NT2/D1 (cell line): ENCODE results near the gene PSMB5.
A peak's percentile ranks its signal among the peaks of the same experiment; 100 is the strongest.
"Not testable (repeated sequence)": the region's sequence is repeated elsewhere in the genome, so short reads cannot be mapped to it uniquely, and the experiment has no call there.

Experiments used
- DNase-seq: peaks from one replicate; pipeline ENCODE4 v3.0.0-alpha.2; 2011; ENCODE audit warnings: low read depth, low spot score
- H3K27me3 ChIP-seq: 2 replicates; pipeline ENCODE4 v1.6.0; 2011; ENCODE audit warnings: mild to moderate bottlenecking; ENCODE audit not compliant: insufficient read length, insufficient read depth
- H3K36me3 ChIP-seq: 2 replicates; pipeline ENCODE4 v1.6.1; 2011; ENCODE audit warnings: mild to moderate bottlenecking, low read length, mixed read lengths; ENCODE audit not compliant: insufficient read depth, insufficient read length
- H3K4me1 ChIP-seq: 2 replicates; pipeline ENCODE4 v1.5.1; 2011; ENCODE audit not compliant: insufficient read depth, insufficient read length
- H3K4me3 ChIP-seq: 2 replicates; pipeline ENCODE4 v1.5.1; 2011; ENCODE audit warnings: low read depth; ENCODE audit not compliant: insufficient read length
- H3K9ac ChIP-seq: 2 replicates; pipeline ENCODE4 v1.6.0; 2011; ENCODE audit warnings: low read depth; ENCODE audit not compliant: insufficient read length
- H3K9me3 ChIP-seq: 2 replicates; pipeline ENCODE4 v1.5.1; 2011; ENCODE audit warnings: mild to moderate bottlenecking, low read length; ENCODE audit not compliant: insufficient read depth
- SUZ12 ChIP-seq: IDR thresholded peaks from 2 replicates; pipeline ENCODE4 v1.6.1; 2011; ENCODE audit not compliant: insufficient read length, insufficient read depth; ENCODE audit errors: extremely low read depth
- YY1 ChIP-seq: IDR thresholded peaks from 2 replicates; pipeline ENCODE4 v1.6.1; 2011; ENCODE audit not compliant: insufficient read length, insufficient read depth
- ZNF274 ChIP-seq: IDR thresholded peaks from 2 replicates; pipeline ENCODE4 v1.6.1; 2011; ENCODE audit warnings: mild to moderate bottlenecking, low read depth, low read length

PSMB5 gene

GRCh38 chr14:23017091-23017490 lies 17.6 kb downstream of the PSMB5 start:
- no peak for TF ChIP-seq ZNF274
- TF ChIP-seq YY1 = no peak
- no peak for TF ChIP-seq SUZ12
- Histone ChIP-seq H3K9me3 (no peaks in the 10 kb centered on the region), H3K4me1 (no peaks in the 10 kb centered on the region), H3K4me3 (no peak overlapping the region), H3K27me3 (no peaks in the 10 kb centered on the region), H3K36me3 (peaks cover 18% of the 10 kb centered on the region), H3K9ac (no peak overlapping the region)
- no peak for DNase-seq

- no peak overlapping the region for H3K9ac ChIP-seq
- DNase-seq = no peak
- no peaks in the 10 kb centered on the region for H3K27me3 ChIP-seq
- H3K36me3 ChIP-seq = peaks cover 4% of the 10 kb centered on the region
- TF ChIP-seq ZNF274 (no peak), YY1 (no peak), SUZ12 (no peak)
- H3K4me1 ChIP-seq = no peaks in the 10 kb centered on the region
- H3K9me3 ChIP-seq = no peaks in the 10 kb centered on the region
- H3K4me3 ChIP-seq = no peak overlapping the region
Measured at GRCh38 chr14:23015618-23016017, 19.1 kb downstream of the PSMB5 start.

- H3K9ac ChIP-seq, H3K9me3 ChIP-seq, H3K27me3 ChIP-seq, H3K36me3 ChIP-seq, H3K4me1 ChIP-seq, DNase-seq, H3K4me3 ChIP-seq: not testable (repeated sequence)
Measured at GRCh38 chr14:23013749-23014054, 21.0 kb downstream of the PSMB5 start.

- TF ChIP-seq ZNF274 = no peak
- no peak for TF ChIP-seq YY1
- TF ChIP-seq SUZ12 = no peak
- Histone ChIP-seq H3K27me3 (no peaks in the 10 kb centered on the region), H3K4me3 (no peak overlapping the region), H3K9me3 (no peaks in the 10 kb centered on the region), H3K9ac (peak overlapping the region; percentile 1), H3K4me1 (no peaks in the 10 kb centered on the region), H3K36me3 (no peaks in the 10 kb centered on the region)
- no peak for DNase-seq
Measured at GRCh38 chr14:23013054-23013748, 21.5 kb downstream of the PSMB5 start.

GRCh38 chr14:23009939-23010726 lies 24.6 kb downstream of the PSMB5 start, which contains the start of gene C14orf93:
TSS of gene C14orf93 (minus strand) at chr14:23010143. CDS start at chr14:22999023, 11,120 bp downstream.
- DNase-seq = peak; percentile 43
- no peaks in the 10 kb centered on the region for H3K27me3 ChIP-seq
- no peaks in the 10 kb centered on the region for H3K36me3 ChIP-seq
- H3K4me3 ChIP-seq = peak within 1 kb of the TSS; percentile 33
- TF ChIP-seq SUZ12 = no peak
- no peak for TF ChIP-seq YY1
- TF ChIP-seq ZNF274 = no peak
- no peaks in the 10 kb centered on the region for H3K4me1 ChIP-seq
- H3K9ac ChIP-seq = peak within 1 kb of the TSS; percentile 29
- no peaks in the 10 kb centered on the region for H3K9me3 ChIP-seq

- Histone ChIP-seq H3K4me3 (peak overlapping the region; percentile 1), H3K9me3 (no peaks in the 10 kb centered on the region), H3K4me1 (no peaks in the 10 kb centered on the region), H3K9ac (no peak overlapping the region), H3K27me3 (no peaks in the 10 kb centered on the region), H3K36me3 (no peaks in the 10 kb centered on the region)
- TF ChIP-seq SUZ12 (no peak), YY1 (no peak), ZNF274 (no peak)
- no peak for DNase-seq
Measured at GRCh38 chr14:23009483-23009938, 25.2 kb downstream of the PSMB5 start.

GRCh38 chr14:23008831-23009230 lies 25.9 kb downstream of the PSMB5 start:
- Histone ChIP-seq H3K4me3 (no peak overlapping the region), H3K27me3 (no peaks in the 10 kb centered on the region), H3K36me3 (no peaks in the 10 kb centered on the region), H3K9me3 (no peaks in the 10 kb centered on the region), H3K4me1 (no peaks in the 10 kb centered on the region), H3K9ac (no peak overlapping the region)
- no peak for DNase-seq
- TF ChIP-seq SUZ12 (no peak), ZNF274 (no peak), YY1 (no peak)
